Stimulated activated effector memory CD8-positive, alpha-beta T cell treated with anti-CD3 and anti-CD28 coated beads, Interleukin-12 subunit alpha, Interleukin-12 subunit beta, amount 100 ng/mL, for 72 hours (primary cell): Measurements from ENCODE around the gene NFKB1.

Experiments used
- ATAC-seq: fragments of 150-1000 bp; cut with Tn5 transposase; 2 replicates; pipeline ENCODE4 v1.10.0; 2021
- DNase-seq, 2 donors: peaks; one replicate each; pipeline ENCODE4 v3.0.0; 2021 to 2022; ENCODE audit warnings: low spot score in 2 of 2
- H3K27ac Mint-ChIP-seq: one replicate; pipeline ENCODE4 v1.8.0; 2022; ENCODE audit warnings: mild to moderate bottlenecking, mixed read lengths
- H3K36me3 Mint-ChIP-seq: one replicate; pipeline ENCODE4 v1.8.0; 2022; ENCODE audit warnings: mild to moderate bottlenecking, mixed read lengths
- H3K4me1 Mint-ChIP-seq: one replicate; pipeline ENCODE4 v1.8.0; 2022; ENCODE audit warnings: mixed read lengths
- H3K4me3 Mint-ChIP-seq: one replicate; pipeline ENCODE4 v1.8.0; 2022; ENCODE audit warnings: mild to moderate bottlenecking, mixed read lengths
- H3K9me3 Mint-ChIP-seq: one replicate; pipeline ENCODE4 v1.8.0; 2022; ENCODE audit warnings: mixed read lengths

NFKB1 gene

DNA sequence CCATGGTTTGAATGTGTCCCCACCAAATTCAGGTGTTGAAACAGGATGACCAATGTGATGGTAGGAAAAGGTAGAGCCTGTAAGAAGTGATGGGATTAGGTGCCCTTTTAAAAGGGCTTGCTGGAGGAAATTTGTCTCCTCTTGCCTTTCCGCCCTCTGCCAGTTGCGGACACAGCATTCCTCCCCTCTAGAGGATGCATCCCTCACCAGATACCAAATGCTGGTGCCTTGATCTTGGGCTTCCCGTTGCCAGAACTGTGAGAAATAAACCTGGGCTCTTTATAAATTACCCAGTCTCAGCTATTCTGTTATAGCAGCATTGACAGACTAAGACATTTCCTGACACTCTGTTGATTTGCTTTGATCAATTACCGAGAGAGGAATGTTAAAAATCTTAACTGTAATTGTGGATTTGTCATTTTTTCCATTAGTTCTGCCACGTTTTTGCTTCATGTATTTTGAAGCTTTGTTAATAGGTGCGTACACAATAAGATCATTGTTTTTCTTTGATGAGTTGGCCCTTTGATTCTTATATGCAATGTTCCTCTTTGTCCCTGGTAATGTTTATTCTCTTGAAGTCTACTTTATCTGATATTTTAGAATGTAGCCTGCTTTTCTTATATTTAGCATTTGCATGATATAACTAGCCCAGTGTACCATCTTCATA is 13.3 kb downstream of the NFKB1 start:
- DNase-seq (no peak), ATAC-seq (no peak)
- H3K4me3 Mint-ChIP-seq = no peak overlapping the region
- H3K4me1 Mint-ChIP-seq = peaks cover 56% of the 10 kb centered on the region
- H3K27ac Mint-ChIP-seq = no peak overlapping the region
- peaks cover 77% of the 10 kb centered on the region for H3K36me3 Mint-ChIP-seq
- H3K9me3 Mint-ChIP-seq = peaks cover 12% of the 10 kb centered on the region

DNA sequence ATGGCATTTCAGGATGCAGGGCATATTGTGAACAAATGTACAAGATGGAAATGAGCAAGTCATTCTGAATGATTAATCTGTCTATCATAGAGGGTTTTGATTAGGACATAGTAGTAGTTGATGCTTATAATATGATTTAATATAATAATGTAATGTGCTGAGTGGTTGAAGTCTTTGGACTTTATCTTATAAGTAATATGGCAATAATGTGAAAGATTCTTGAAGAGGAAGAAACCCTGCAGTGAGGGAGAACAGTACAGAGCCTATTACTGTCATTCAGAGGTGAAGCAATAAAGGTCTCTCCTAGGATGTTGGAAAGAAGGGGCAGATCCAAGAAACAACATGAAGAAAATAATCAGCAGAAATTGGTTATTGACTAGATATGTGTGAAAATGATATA is 16.6 kb downstream of the NFKB1 start:
- H3K9me3 Mint-ChIP-seq = peaks cover 12% of the 10 kb centered on the region
- ATAC-seq (no peak), DNase-seq (no peak)
- peaks cover 43% of the 10 kb centered on the region for H3K36me3 Mint-ChIP-seq
- H3K27ac Mint-ChIP-seq = no peak overlapping the region
- H3K4me3 Mint-ChIP-seq = peak overlapping the region; percentile 35
- H3K4me1 Mint-ChIP-seq = peaks cover 66% of the 10 kb centered on the region

DNA sequence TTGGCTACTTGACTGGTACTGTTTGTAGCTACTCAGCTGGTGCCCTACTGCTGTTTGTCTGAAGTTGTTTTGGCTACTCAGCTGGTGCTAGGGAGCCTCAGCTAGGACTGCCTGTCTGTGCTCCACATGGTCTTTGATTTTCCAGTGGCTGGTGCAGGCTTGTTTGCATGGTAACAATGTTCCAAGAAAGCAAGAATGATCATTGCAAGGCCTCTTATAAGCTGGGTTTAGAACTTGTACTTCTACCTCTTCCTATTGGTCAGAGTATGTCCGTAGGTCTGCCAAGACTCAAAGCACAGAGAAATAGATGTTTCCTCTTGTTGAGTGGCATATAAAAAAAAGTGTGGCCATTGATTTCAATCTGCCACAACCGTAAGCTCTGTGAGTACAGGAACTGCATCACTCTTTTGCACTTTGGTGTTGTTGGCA is 17.6 kb downstream of the NFKB1 start:
- peak overlapping the region; percentile 35 for H3K4me3 Mint-ChIP-seq
- peaks cover 12% of the 10 kb centered on the region for H3K9me3 Mint-ChIP-seq
- peaks cover 75% of the 10 kb centered on the region for H3K4me1 Mint-ChIP-seq
- DNase-seq = no peak
- ATAC-seq = peak; percentile 75
- H3K27ac Mint-ChIP-seq = peak overlapping the region; percentile 26
- H3K36me3 Mint-ChIP-seq = peaks cover 43% of the 10 kb centered on the region

DNA sequence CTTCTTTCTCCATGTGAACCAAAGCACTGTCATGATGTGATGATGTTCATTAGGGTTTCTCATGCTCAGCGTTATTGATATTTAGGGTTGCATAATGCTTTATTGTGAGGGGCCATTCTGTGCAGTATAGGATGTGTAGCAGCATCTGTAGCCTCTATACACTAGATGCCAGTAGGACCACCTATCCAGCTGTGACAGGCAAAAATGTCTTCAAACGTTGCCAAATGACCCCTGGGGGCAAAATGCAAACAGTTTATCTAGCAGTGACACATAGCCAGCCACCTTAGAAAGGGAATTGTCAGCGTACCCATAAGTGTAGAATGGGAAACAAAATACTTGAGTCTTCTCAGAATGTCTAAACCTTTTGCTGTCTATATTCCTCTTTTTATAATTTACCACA is 18.8 kb downstream of the NFKB1 start:
- no peak overlapping the region for H3K27ac Mint-ChIP-seq
- no peak for ATAC-seq
- H3K4me1 Mint-ChIP-seq = peaks cover 76% of the 10 kb centered on the region
- DNase-seq = no peak
- no peak overlapping the region for H3K4me3 Mint-ChIP-seq
- H3K36me3 Mint-ChIP-seq = peaks cover 41% of the 10 kb centered on the region
- peaks cover 12% of the 10 kb centered on the region for H3K9me3 Mint-ChIP-seq

DNA sequence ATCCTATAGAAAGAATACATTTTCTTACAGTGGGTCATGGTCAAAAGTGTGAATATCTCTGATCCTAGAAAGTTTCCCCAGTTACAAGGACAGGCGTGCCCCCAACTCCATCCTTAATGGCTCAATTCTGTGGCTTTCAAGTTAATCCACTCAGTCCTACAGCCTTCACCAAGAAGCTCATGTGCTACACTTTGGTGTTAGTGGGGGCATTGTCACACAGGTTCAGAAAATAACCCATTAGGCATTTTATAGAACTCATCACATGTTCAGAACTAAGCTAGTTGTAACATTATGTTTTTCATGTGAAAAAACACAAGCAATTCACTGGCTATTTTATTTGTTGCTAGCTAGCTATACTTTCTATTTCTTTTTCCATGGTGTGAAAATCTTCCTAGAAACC is 20.4 kb downstream of the NFKB1 start:
- no peak for ATAC-seq
- peak overlapping the region; percentile 10 for H3K4me3 Mint-ChIP-seq
- peaks cover 2% of the 10 kb centered on the region for H3K9me3 Mint-ChIP-seq
- H3K4me1 Mint-ChIP-seq = peaks cover 81% of the 10 kb centered on the region
- H3K36me3 Mint-ChIP-seq = peaks cover 38% of the 10 kb centered on the region
- H3K27ac Mint-ChIP-seq = peak overlapping the region; percentile 12
- no peak for DNase-seq

DNA sequence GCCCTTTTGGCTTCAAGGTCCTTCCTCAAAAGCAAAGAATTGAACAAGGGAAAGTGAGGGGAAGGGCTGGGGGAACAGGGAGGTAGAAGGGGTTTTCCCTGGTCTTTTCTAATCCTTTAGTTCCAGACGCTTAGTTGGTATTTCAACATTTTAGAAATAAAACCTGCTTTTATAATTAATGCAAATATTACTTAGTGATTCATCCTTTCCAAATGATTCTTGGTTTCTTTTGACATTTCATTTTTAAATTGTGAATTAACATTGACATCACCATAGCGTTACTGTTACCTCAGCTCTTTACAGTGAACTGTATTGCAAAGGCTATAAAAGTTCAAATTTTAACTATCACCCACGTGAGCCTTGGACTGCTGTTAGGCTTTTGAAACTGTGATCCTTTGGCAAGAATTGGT is 20.9 kb downstream of the NFKB1 start:
- H3K36me3 Mint-ChIP-seq = peaks cover 34% of the 10 kb centered on the region
- H3K4me3 Mint-ChIP-seq = peak overlapping the region; percentile 10
- H3K9me3 Mint-ChIP-seq = no peaks in the 10 kb centered on the region
- peaks cover 80% of the 10 kb centered on the region for H3K4me1 Mint-ChIP-seq
- peak overlapping the region; percentile 12 for H3K27ac Mint-ChIP-seq
- DNase-seq = no peak
- ATAC-seq = no peak

DNA sequence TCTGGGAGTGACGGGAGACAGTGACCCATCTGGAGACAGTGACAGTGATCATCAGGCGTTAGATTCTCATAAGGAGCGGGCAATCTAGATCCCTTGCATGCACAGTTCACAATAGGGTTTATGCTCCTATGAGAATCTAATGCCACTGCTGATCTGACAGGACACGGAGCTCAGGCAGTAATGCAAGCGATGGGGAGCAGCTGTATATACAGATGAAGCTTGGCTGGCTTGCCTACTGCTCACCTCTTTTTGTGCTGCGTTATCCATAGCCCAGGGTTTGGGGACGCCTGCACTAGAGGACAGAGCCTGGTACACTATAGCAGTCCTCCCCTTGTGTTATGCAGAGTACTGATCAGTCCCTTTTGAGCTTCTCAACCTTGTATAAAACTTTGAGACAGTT is 23.5 kb downstream of the NFKB1 start:
- no peak overlapping the region for H3K27ac Mint-ChIP-seq
- no peak for DNase-seq
- no peak overlapping the region for H3K4me3 Mint-ChIP-seq
- H3K36me3 Mint-ChIP-seq = peaks cover 51% of the 10 kb centered on the region
- peaks cover 75% of the 10 kb centered on the region for H3K4me1 Mint-ChIP-seq
- no peak for ATAC-seq
- H3K9me3 Mint-ChIP-seq = no peaks in the 10 kb centered on the region

DNA sequence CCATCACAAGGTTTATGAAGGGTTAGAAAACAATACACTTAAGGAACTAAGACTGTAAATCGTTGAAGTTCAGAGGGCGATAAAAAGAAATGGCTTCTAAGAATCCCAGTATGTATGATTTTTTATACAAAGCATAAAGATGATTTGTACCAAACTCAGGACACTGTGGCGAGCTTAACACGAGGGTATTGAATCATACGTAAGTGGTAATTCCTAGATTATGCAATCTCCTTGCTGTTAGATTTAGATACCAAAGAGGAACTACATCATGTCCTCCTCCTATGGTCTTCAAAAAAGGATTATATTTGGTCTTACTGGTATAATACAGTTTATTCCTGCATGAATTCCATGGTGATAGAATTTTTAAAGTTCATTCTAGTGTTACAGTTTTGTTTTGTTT is 23.9 kb downstream of the NFKB1 start:
- no peak overlapping the region for H3K27ac Mint-ChIP-seq
- H3K4me1 Mint-ChIP-seq = peaks cover 75% of the 10 kb centered on the region
- no peak for ATAC-seq
- no peak for DNase-seq
- H3K9me3 Mint-ChIP-seq = no peaks in the 10 kb centered on the region
- H3K4me3 Mint-ChIP-seq = no peak overlapping the region
- H3K36me3 Mint-ChIP-seq = peaks cover 55% of the 10 kb centered on the region

DNA sequence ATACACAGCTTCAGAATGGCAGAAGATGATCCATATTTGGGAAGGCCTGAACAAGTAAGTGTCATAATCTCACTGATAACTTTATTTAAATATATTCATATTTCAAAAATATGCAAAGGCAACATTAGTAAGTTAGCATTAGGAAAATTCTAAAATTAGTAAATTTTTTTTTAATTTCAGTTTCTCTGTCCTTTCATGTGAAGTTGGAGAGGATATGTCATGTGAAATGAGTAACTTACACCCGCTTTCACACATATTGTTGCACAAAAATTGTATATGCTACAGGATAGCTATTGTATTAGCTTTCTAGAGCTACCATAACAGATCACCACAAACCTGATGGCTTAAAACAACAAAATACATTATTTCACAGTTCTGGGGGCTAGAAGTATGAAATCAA is 24.3 kb downstream of the NFKB1 start:
- no peak for ATAC-seq
- no peaks in the 10 kb centered on the region for H3K9me3 Mint-ChIP-seq

DNA sequence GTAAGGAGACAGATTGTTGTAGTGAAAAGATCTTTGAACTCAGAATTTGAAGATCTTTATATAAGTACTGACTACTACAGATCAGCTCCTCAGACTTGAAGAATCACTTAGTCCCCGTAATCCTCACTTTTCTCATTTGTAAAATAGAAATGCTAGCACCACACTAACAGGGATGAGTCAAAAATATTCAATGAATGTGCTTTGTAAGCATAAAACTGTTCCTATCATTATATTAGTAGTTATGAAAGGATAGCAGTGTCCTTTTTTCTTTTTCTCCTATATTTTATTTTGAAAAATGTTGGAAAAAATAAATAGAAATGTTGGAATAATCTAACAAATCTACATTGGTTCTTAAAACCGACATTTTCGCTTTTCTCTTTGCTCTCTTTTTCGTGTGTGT is 25.4 kb downstream of the NFKB1 start:
- peaks cover 69% of the 10 kb centered on the region for H3K36me3 Mint-ChIP-seq
- ATAC-seq = no peak
- DNase-seq = no peak
- H3K4me3 Mint-ChIP-seq = peak overlapping the region; percentile 48
- H3K4me1 Mint-ChIP-seq = peaks cover 71% of the 10 kb centered on the region
- H3K27ac Mint-ChIP-seq = no peak overlapping the region
- H3K9me3 Mint-ChIP-seq = no peaks in the 10 kb centered on the region

More for the DNA sequence above, 24.3 kb downstream of the NFKB1 start:
- Mint-ChIP-seq H3K4me3 (no peak overlapping the region), H3K4me1 (peaks cover 75% of the 10 kb centered on the region), H3K27ac (no peak overlapping the region), H3K36me3 (peaks cover 59% of the 10 kb centered on the region)
- DNase-seq = no peak

DNA sequence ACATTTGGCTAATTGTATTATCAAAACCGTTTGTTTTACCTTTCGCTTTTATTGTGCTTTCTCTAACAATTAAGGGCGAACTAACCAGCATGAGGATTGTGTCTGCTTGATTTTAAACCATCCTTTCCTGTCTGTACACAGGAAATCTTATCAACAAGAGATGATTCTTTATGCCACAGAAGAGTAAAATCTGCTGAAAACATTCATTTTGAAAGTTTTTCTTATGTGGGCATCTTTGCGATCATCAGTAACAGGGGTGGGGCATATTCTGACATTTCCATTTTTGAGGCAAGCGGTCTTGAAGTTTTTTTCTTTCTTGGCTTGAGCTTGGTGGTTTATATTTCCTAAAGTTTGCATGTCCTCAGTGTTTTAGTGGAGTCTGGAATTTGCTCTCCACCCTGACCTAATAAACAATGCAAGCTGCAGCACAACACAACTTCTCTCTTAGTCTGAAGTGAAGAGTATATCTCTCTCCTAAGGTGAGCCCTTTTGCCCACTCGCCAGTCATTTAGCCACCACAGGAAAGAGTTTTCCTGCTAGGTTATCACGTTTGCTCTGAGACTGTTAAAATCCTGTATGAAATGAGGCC is 26.6 kb downstream of the NFKB1 start:
- H3K36me3 Mint-ChIP-seq = peaks cover 82% of the 10 kb centered on the region
- H3K4me3 Mint-ChIP-seq = peak overlapping the region; percentile 48
- peaks cover 59% of the 10 kb centered on the region for H3K4me1 Mint-ChIP-seq
- no peaks in the 10 kb centered on the region for H3K9me3 Mint-ChIP-seq
- H3K27ac Mint-ChIP-seq = peak overlapping the region; percentile 14
- DNase-seq (no peak), ATAC-seq (peak; percentile 95)

DNA sequence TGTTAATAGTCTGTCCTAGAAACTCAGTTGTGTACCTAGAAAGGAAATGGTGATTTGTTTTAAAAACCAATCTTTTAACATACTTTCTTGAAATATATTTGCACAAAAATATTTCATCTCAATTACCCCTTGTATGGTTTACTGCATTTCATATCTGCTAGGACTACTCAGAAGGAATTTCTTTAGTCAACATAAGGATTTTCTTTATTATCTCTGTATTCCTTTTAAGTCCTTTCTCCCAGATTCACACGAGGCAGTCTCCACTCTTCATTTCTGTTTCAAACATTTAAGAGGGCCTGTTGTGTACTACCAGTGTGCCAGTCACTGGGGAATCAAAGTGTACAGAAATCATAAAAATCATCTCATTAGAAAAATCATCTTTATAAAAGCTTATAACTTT is 28.8 kb downstream of the NFKB1 start:
- Mint-ChIP-seq H3K4me3 (no peak overlapping the region), H3K9me3 (no peaks in the 10 kb centered on the region), H3K4me1 (peaks cover 57% of the 10 kb centered on the region), H3K36me3 (peaks cover 85% of the 10 kb centered on the region), H3K27ac (no peak overlapping the region)
- DNase-seq (no peak), ATAC-seq (no peak)

DNA sequence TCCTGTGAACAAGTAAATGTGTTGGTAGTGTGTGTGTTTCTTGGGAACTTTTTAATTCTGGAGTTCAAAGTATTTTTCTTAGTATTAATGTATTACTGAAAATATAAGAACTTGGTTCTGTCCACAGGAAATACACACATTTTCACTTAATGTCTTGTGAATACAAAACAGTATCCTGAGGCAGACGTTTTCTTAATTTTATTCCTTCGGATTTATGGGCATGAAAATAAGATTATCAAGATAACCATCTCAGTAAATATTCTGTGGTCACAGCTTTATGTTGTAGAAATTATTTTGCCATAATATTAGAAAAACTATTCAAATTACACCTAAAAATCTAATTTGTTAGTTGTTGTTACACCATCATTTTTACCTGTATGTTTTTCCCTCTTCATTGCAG is 29.8 kb downstream of the NFKB1 start:
- ATAC-seq (no peak), DNase-seq (no peak)
- Mint-ChIP-seq H3K36me3 (peaks cover 85% of the 10 kb centered on the region), H3K4me3 (no peak overlapping the region), H3K4me1 (peaks cover 55% of the 10 kb centered on the region), H3K9me3 (no peaks in the 10 kb centered on the region), H3K27ac (no peak overlapping the region)

DNA sequence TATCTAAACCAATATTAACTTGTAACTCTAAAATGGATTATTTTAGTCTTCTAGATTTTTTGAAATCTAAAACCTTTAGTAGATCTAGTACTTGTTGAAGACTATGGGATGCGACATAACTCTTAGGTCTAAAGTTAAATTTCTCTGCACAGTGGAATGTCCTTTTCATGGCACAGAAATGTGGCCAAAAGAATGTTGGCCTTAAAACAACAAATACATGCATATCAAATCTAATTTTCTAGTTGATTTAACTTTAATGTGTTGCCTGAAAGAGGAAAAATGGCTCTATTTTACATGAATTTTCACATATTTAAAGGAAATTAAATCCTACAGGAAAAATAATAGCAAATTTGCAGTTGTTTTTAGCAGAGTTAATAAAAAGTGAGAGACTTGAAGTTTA is 30.3 kb downstream of the NFKB1 start:
- no peak for DNase-seq
- Mint-ChIP-seq H3K36me3 (peaks cover 87% of the 10 kb centered on the region), H3K27ac (no peak overlapping the region), H3K9me3 (no peaks in the 10 kb centered on the region), H3K4me1 (peaks cover 52% of the 10 kb centered on the region), H3K4me3 (no peak overlapping the region)
- ATAC-seq = no peak

DNA sequence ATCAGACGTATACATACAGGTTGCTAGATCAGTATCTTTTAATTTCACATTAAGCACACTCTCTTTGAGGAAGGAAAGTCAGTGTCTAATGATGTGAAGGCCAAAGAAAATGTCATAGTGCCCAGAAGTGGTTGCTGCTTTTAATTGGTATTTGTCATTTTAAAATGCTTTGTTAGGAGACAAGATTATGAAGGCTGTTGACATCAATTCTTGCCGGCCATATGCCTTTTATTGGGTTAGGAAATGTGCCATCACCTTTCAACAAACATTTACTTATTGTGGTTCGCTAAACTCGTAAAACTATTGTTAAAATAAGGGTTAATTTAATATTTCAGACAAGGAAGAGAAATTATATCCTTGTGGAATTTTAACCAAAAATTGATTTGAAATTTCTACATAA is 32.2 kb downstream of the NFKB1 start:
- no peak overlapping the region for H3K27ac Mint-ChIP-seq
- DNase-seq = no peak

DNA sequence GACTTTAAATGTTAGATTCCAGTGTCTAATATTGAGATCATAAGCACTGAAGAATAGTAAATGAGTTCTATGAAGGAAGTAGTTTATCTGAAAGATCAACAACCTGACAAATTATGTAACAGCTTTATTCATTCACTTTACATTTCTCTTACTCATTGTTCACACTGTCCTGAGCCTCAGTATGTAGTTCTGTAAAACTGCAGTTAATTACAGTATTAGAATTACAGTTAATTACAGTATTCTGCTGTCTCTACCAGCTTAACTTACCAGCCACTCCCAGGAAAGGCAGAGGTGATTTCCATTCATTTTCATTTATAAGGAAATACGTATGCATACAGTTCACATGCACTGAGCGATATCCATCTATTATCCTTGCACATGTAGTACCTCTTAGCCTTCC is 32.7 kb downstream of the NFKB1 start:
- no peak overlapping the region for H3K27ac Mint-ChIP-seq
- H3K4me3 Mint-ChIP-seq = no peak overlapping the region
- no peak for DNase-seq
- H3K9me3 Mint-ChIP-seq = no peaks in the 10 kb centered on the region
- H3K36me3 Mint-ChIP-seq = peaks cover 99% of the 10 kb centered on the region
- H3K4me1 Mint-ChIP-seq = peaks cover 35% of the 10 kb centered on the region
- no peak for ATAC-seq

More for the DNA sequence above, 32.2 kb downstream of the NFKB1 start:
- Mint-ChIP-seq H3K36me3 (peaks cover 98% of the 10 kb centered on the region), H3K9me3 (no peaks in the 10 kb centered on the region), H3K4me1 (peaks cover 39% of the 10 kb centered on the region), H3K4me3 (no peak overlapping the region)
- ATAC-seq = no peak
